Transverse colon (tissue), 4 donors: ENCODE measurements around the gene RECK.

ENCODE experiments used
- EP300 ChIP-seq: sonication (generic); formaldehyde crosslinking; IDR thresholded peaks from one replicate; pipeline ENCODE4 v1.6.1; 2017; ENCODE audit warnings: antibody characterized with exemption, low read depth
- POLR2AphosphoS5 ChIP-seq, 3 donors: sonication (generic); formaldehyde crosslinking; IDR thresholded peaks; one replicate each; pipeline ENCODE4 v1.6.1; 2016; ENCODE audit warnings: antibody characterized with exemption in 3 of 3
- TF ChIP-seq, protein P1 (sequence below), 5 experiments: fragments of 200-600 bp in 3 of 5; fragments of 450-650 bp in 2 of 5; sonication (generic) in 3 of 5; IDR thresholded peaks; 1 replicate in 2 of 5; 2 replicates in 3 of 5; pipeline ENCODE4 v1.5.1; 2016 to 2017; ENCODE audit warnings: antibody characterized with exemption in 5 of 5, inconsistent platforms in 3 of 5, mild to moderate bottlenecking in 2 of 5, moderate library complexity in 1 of 5

GRCh38 chr9:36029765-36030528, 6.8 kb upstream of the RECK start:
- TF ChIP-seq EP300, result no peak
- TF ChIP-seq, protein P1, sequence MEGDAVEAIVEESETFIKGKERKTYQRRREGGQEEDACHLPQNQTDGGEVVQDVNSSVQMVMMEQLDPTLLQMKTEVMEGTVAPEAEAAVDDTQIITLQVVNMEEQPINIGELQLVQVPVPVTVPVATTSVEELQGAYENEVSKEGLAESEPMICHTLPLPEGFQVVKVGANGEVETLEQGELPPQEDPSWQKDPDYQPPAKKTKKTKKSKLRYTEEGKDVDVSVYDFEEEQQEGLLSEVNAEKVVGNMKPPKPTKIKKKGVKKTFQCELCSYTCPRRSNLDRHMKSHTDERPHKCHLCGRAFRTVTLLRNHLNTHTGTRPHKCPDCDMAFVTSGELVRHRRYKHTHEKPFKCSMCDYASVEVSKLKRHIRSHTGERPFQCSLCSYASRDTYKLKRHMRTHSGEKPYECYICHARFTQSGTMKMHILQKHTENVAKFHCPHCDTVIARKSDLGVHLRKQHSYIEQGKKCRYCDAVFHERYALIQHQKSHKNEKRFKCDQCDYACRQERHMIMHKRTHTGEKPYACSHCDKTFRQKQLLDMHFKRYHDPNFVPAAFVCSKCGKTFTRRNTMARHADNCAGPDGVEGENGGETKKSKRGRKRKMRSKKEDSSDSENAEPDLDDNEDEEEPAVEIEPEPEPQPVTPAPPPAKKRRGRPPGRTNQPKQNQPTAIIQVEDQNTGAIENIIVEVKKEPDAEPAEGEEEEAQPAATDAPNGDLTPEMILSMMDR (IDR thresholded peaks at IDR 0.05), result no peak
- TF ChIP-seq POLR2AphosphoS5 (IDR thresholded peaks at IDR 0.05), result peak; percentile 56 to 87 (median 80)
